IPS DF 4.7 (cell line): ENCODE results near the gene ABHD5.
A peak's percentile ranks its signal among the peaks of the same experiment; 100 is the strongest.
"Not testable (repeated sequence)": the region's sequence is repeated elsewhere in the genome, so short reads cannot be mapped to it uniquely, and the experiment has no call there.

Experiments used
- DNase-seq: peaks from one replicate; pipeline ENCODE4 v3.0.0-alpha.2; 2013; ENCODE audit warnings: low spot score; ENCODE audit errors: extremely low read depth

Gene ABHD5

GRCh38 chr3:43690400-43691119 lies at the start of gene ABHD5:
TSS of gene ABHD5 (plus strand) at chr3:43690938. CDS start at chr3:43690993, 55 bp downstream.
- DNase-seq: peak; percentile 46

GRCh38 chr3:43641306-43642114 lies 49.2 kb upstream of the ABHD5 start:
- DNase-seq: no peak

- DNase-seq: no peak
Measured at GRCh38 chr3:43644443-43644842, 46.3 kb upstream of the ABHD5 start.

GRCh38 chr3:43647331-43648166 lies 43.2 kb upstream of the ABHD5 start:
- DNase-seq: no peak

GRCh38 chr3:43648957-43649356 lies 41.8 kb upstream of the ABHD5 start:
- DNase-seq: no peak

- no peak for DNase-seq
Measured at GRCh38 chr3:43649365-43649968, 41.3 kb upstream of the ABHD5 start.

GRCh38 chr3:43650345-43650744 lies 40.4 kb upstream of the ABHD5 start:
- DNase-seq: no peak

GRCh38 chr3:43656390-43656789 lies 34.3 kb upstream of the ABHD5 start:
- DNase-seq: not testable (repeated sequence)

GRCh38 chr3:43659250-43659880 lies 31.4 kb upstream of the ABHD5 start:
- DNase-seq: no peak

GRCh38 chr3:43661376-43661775 lies 29.4 kb upstream of the ABHD5 start:
- DNase-seq: not testable (repeated sequence)

GRCh38 chr3:43665011-43665410 lies 25.7 kb upstream of the ABHD5 start:
- not testable (repeated sequence) for DNase-seq

GRCh38 chr3:43670635-43671522 lies 19.9 kb upstream of the ABHD5 start:
- no peak for DNase-seq

GRCh38 chr3:43674345-43675085 lies 16.2 kb upstream of the ABHD5 start:
- no peak for DNase-seq

- no peak for DNase-seq
Measured at GRCh38 chr3:43675593-43675992, 15.1 kb upstream of the ABHD5 start.

- no peak for DNase-seq
Measured at GRCh38 chr3:43676441-43676840, 14.3 kb upstream of the ABHD5 start.

- DNase-seq: not testable (repeated sequence)
Measured at GRCh38 chr3:43678375-43678774, 12.4 kb upstream of the ABHD5 start.

- not testable (repeated sequence) for DNase-seq
Measured at GRCh38 chr3:43678887-43679449, 11.8 kb upstream of the ABHD5 start.

GRCh38 chr3:43680857-43681256 lies 9.9 kb upstream of the ABHD5 start:
- not testable (repeated sequence) for DNase-seq

- no peak for DNase-seq
Measured at GRCh38 chr3:43684944-43685343, 5.8 kb upstream of the ABHD5 start.
